Measurements from ENCODE around the gene RGS6.

The RGS6 gene

DNA sequence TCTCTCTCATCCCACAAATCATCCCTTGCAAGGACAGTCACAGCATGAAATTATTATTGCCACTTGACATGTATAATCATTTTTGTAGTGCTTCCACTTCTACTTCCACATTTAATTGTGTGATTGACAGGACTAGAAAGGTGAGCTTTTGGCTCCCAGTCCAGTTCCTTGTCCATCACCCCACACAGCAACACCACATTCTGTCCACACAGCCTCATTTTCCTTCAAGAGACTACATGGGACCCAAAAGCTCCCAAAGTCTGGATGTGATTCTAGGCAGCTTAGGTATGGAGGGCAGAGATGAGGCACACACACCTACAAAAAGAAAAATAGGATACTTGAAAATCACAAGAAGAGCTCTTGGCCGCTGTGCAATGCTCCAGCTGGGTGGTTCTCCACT is 595.4 kb downstream of the RGS6 start:
- DNase-seq (ENCODE audit: low read depth) = no peak

DNA sequence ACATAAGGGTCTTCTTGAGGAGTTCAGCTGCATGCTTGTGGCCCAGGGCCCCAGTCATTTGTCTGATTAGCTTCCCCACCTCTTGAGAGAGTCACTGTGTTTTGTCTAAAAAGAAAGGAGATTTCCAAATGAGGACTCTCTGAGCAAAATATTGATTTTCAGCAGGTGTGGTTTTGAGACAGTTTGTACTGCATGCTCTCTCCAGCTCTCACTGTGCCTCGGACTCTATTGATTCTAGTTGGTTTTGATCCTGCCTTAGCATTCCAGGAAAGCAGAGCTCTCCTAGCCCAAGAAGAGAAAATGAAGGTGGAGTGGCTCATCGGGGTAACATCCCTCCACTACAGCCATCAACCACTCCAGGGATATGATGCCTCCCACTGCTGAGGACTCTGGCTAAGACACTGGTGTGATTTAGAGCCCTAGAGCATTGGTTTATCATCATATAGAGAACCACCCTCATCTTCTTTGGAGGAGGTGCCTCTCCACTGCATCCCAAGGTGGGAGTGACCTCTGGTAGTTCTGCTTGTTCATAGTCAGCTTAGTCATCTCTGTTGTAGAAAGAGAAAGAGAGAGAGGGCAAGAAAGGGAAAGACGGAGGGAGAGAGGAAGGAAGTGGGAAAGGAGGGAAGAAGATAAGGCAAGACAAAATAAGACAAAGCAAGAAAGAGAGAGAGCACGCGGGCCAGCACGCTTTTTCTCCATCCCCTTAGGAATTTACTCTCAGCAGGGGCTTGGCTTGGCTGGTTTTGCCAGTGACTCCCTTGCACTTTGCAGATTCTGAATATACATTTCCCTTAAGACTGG is 596.0 kb downstream of the RGS6 start:
- no peak for DNase-seq (ENCODE audit: low read depth)

DNA sequence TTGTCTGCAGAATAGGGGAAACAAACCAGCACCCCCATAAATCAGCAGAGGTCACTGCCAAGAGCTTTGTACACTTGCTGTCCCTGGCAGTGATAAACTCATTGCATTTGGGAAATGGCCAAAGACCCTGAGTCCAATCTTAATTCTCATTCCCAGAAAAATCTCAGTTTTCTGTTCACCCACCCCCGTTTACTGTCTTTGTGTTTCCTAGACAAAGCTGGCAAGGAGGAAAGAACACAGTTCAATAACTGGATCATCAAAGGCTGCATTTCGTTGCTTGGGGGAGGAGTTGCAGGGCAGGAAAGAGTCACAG is 596.6 kb downstream of the RGS6 start:
- no peak for DNase-seq (ENCODE audit: low read depth)

DNA sequence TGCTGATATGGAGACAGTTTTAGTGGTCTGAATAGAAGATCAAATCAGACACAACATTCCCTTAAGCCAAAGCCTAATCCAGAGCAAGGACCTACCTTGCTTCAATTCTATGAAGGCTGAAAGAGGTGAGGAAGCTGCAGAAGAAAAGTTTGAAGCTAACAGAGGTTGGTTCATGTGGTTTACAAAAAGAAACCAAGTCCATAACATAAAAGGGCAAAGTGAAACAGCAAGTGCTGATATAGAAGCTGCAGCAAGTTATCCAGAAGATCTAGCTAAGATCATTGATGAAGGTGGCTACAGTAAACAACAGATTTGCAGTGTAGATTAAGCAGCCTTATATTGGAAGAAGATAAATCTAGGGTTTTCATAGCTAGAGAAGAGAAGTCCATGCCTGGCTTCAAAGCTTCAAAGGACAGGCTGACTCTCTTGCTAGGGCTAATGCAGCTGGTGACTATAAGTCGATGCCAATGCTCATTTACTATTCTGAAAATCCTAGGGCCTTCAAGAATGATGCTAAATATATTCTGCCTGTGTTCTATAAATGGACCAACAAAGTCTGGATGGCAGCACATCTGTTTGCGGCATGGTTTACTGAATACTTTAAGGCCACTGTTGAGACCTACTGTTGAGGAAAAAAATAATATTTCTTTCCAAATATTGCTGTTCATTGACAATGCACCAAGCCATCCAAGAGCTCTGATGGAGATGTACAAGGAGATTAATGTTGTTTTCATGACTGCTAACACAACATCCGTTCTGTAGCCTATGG is 600.6 kb downstream of the RGS6 start:
- no peak for DNase-seq (ENCODE audit: low read depth)

DNA sequence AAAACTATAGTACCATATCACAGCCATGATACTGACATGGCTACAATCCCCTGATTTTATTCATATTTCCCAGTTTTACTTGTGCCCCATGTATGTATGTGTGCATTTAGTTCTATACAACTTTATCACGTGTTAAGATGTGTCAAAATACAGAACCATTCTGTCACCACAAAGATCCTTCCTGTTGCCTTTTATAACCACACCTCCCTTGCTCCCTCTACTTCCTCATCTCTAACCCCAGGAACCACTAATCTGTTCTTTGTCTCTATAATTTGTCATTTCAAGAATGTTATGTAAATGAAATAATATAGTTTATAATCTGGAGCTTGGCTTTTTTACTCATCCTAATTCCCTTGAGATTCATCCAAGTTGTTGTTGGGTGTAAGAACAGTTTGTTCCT is 603.3 kb downstream of the RGS6 start:
- no peak for DNase-seq (ENCODE audit: low read depth)

DNA sequence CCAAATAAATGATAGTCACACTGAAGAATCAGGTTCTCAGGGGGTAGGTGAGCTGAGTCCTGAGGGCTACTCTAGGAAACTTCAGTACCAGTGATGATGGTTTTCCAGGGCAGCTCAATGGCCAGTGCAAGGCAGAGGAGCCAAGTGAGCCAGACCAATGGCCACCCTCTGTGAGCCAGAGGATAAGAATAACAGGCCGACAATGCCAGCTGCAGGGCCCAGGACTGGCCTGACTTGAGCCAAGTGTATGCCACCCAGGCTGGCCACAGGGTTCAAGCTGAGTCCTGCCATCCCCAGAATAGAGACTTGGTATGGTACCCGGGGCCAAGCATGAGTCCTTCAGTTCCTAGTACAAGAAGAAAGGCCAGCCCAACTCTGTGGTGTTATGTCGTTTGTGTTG is 606.2 kb downstream of the RGS6 start:
- DNase-seq (ENCODE audit: low read depth) = no peak

DNA sequence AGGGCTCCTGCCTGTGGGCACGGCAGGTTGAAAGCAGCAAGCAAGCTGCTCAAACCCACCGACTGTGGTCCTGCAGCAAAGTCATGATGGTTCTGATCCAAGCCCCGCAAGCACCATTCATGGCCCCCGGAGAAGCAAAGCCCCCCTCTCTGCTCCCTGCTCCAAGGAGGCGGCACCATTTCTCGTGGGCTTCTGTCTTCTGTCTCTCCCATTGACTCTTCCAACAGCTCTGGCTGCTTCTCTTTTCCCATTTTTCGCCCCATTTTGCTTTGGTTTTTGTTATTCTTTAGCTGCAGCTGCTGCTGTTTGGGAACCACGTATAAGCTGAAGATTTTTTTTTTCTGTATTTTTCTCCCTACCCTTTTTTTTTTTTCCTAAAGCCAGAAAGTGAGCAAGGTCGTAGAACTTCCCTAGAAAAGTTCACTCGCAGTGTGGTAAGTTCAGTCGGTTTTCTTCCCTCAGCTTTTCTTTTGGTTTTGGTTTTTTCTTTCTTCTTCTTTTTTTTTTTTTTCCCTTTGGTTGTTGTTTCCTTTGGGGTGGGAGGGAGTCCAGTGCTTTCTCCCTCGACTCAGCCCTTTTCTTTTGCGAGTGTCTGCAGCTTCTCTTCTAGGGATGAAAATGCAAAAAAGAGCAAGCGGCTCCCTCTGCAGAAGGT is 607.6 kb downstream of the RGS6 start:
- DNase-seq (ENCODE audit: low read depth) = no peak

DNA sequence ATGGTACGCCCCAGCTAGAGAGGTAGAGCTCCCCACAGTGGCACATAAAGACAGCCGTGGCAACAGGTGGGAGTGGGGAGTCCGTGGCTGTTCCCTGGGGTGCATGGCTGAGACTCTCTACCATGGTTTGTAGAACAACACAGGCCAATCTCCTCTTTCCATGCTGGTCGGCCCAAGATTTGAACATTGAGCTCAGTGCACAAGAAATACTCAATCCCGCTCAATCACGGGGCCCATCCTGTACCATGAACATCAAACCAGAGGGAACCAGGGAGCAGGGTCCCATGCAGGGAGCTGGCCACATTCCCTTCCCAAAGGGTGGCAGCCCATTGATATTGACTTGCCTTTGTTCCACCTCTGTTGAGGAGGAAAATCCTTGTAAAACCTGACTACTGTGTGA is 608.6 kb downstream of the RGS6 start:
- DNase-seq (ENCODE audit: low read depth) = no peak

DNA sequence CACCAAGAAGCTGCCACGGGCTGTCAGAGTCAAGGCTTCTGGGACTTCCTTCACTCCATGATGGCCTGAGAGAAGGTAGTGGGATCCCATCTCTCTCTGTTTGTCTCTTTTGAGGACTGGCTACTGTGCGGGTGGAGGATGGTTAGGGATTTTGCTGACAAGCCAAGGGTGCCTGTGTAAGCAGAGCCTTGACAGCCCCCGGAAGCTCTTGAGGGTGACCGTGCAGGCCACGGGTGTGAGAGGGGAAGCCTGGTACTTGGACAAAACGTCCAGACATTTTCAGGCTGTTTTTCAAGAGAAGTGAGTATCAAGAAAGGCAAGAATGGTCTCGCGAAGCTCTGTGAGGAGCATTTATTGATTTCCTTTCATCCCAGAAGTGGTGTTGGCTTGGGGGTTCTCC is 609.3 kb downstream of the RGS6 start:
- no peak for DNase-seq (ENCODE audit: low read depth)

DNA sequence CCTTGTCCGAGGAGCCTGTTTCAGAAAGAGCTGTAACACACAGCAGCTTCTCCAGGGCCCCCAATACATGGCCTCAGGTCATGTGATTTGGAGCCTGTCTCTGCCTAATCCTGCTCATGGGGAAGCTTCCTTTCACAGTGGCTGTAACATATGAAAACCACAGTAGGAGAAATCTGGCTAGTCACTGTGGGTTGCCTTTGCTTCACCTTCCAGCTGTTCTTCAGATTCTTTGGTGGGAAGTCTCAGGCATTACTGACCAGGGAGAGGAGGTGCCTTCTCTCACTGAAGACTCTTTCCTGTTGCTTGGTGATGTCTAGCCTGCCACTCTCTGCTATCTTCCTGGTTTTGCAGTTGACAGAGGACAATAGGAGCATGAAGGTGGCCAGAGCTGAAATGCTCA is 611.1 kb downstream of the RGS6 start:
- DNase-seq (ENCODE audit: low read depth) = no peak

DNA sequence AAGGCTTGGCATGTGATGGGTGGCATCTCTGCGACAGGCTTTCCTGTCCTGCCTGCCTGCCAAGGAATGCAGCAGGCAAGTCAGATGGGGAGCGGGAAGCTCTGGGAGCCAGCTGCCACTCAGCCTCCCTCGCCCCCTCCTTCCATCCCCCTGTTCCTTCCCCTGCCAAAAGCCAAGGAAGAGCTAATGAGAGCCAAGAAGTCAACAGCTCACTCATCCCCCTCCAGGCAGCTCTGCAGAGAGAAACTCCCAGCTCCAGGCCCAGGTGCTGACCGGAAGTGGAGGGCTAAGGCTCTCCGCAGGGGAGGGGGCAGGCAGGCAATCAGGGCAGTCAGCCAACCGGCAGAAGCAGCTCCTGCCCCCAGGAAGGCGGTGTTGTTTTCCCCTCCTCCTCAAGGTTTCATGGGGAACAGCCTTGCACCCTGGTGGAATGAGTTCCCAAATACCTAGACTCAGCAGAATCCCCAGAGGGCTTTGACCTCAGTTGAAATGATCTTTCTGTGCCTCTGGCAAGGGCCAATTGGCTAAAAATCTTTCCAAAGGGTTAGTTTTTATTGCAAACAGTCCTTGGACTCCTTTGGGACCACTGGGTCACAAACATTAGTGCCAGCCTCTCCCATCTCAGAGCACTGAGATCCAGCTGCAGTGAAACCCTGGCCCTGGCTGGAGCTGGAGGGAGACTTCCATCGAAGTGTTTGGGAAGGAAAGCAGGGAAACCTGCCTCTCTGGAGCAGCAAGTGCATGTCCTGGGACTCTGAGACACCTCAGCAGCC is 612.6 kb downstream of the RGS6 start:
- DNase-seq (ENCODE audit: low read depth) = no peak

DNA sequence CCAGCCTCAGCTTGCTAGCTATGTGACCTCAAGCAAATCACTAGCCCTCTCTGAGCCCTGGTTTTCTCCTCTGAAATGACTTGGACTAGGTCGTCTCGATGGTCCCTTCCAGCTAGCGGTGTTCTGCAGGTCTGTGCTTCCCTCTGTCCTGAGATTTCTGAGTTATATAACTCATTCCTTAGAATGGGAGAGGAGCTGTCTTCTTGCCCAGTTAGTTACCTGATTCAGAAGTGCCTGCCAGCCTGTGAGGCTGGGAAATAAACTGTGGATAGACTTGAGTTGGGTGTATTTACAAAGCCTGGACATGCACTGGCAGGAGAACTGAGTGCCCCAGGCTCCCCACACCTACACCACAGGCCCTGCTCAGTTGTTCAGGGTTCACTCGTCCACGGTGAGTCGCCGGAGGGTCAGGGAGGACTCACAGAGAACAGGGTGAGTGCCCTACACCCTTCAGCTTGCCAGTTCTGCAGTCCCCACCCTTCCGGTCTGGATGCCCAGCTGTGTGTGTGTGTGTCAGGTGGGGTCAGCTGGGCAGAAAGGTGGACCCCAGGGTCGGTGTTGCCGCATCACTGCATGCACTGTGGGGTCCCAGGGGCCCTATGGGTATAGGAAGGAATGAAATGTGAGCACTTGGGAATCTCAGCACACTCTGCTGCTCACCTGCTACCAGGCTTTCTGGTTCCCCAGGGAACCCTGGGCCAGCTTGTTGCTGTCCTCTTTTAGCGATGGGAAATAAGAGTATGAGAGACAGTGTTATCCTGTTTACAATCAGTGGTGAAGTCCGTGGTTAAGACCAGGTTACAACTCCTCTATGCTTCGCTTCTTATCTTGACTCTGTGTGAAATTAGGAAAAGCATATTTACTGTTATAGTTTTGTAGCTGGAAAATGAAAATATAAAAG is 613.4 kb downstream of the RGS6 start:
- DNase-seq (ENCODE audit: low read depth) = no peak

DNA sequence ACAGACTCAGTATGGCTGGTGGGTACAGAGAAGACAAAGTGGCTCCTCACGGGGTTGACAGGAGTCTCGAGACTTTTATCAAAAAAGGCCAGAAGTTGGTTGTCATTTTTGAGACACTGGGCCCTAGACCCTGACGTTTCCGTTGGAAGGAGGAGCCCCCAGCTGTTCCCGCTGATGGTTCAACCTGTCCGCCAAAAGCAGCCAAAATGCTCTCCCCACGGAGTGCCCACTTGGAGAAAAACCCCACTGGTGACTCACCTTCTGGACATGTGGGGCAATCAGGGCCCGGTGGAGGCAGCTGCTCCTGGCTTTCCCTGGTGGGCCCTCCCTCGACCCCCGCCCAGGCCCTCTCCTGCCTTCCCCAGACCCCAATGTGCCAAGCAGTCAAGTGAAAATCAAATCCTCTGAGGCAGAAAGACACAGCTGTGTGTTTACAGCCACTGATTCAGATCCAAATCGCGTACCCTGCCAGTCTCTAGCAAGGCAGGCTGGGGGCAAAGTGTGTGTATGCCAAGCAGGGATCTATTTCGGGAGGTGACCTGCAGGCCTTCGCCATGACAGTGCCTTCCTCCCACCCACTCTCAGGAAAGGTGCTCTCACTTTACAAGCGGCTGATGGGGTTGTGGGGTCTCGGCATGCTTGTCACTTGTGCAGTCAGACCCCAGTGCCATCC is 614.3 kb downstream of the RGS6 start:
- no peak for DNase-seq (ENCODE audit: low read depth)

DNA sequence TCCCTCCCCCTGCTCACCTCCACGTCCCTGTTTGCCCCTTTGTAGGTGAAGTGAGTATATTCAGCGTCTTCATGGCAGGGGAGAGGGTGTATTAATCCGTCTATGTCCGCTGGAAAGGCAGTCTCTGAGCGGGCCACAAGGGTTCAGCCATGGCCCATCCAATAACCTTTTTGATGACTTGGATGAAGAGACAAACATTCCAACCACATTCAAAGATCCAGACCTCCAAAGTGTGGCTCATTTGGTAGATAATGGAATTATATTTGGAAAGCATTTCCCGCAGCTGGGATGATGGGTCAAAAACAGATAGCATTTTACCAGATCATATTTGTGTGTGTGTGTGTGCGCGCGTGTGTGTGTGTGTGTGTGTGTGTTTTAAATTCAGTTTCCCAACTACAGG is 615.8 kb downstream of the RGS6 start:
- DNase-seq (ENCODE audit: low read depth) = no peak

DNA sequence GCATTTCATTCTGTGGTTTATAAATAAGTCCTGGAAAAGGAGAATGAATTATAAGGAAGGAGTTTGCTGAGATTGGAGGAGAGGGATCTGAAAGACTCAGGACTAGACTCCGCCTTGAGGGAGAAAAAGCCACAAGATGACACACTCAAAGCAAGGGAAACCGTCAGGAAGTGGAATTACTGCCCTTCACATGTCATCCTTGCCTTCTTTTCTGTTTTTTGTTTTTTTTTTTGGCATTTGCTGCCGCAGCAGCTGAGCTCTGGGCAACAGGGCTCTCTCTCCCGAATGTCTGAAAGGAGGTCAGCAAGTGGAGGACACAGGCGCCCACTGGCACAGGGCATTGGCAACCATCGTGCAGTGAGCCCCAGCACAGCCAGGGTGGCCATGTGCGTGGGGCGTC is 616.8 kb downstream of the RGS6 start:
- DNase-seq (ENCODE audit: low read depth) = no peak

DNA sequence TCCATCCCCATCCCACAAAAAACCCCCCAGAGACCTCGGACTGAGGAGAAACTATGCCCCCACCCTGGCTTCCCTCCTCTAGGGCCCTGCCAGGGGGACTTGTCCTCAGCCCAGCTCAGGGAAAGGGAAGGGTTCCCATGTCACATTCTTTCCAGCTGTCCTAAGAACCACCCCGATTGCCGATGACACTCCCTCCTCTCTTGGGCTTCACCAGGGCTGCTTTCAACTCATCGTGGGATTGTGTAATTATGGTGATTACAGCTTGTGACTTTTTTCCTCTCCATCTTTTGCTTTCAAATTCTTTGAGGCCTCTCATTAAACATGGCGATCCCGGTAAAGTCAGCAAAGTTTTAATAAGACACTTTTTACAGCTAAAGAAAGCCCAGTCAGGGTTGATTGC is 617.6 kb downstream of the RGS6 start:
- no peak for DNase-seq (ENCODE audit: low read depth)

DNA sequence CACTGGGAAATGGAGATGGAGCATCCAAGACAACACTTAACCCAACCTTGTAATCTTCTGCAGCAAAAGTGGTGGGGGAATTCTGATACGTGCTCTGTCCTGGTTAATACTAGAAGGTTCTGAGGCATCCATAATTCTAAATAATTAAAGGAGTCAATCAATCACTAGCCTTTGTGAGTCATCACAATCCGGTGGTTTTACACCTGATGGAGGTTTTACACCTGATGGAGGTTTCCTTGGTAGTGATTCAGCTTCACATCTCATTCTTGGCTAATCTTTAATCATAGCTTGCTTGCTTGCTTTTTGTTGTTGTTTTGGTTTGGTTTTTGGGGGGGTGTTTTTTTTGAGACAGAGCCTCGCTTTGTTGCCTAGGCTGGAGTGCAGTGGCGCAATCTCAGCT is 618.3 kb downstream of the RGS6 start:
- no peak for DNase-seq (ENCODE audit: low read depth)

DNA sequence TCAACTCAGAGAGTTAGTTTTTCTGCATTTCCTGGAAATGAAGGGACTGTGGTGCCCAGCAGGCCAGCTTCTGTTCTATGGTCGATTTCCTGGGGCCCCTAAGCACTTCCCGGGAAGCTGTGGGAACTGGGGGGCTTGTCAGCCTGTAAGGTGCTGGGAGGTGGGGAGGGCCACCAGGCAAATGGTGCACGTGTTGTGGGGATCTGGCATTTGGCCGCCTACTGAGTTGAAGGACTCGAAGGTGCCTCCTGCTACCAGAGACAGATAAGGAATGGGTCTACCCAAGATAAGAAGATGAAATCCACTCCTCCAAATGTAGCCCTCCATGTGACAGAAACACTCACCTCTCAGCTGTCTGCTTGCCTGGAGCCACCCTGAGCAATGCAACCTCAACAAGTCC is 620.0 kb downstream of the RGS6 start:
- DNase-seq (ENCODE audit: low read depth) = no peak

DNA sequence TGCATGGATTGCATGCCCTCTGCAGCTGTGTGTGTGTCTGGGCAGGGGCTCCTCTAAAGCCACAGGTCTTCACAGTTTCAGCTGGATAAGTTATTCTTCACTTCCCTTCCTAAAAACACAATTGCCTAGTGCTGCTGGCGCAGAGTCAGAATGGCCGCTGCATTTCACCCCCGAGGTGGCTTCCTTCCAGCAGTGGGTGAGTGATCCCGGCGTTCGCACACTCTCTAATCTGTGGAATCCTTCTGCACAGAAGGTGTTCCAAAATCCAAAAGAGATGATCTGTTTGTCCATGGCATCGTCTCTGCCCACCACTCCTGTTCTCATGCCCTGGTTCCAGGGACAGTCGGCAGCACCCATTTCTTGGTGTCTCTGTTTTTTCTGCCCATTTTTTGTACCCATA is 620.9 kb downstream of the RGS6 start:
- no peak for DNase-seq (ENCODE audit: low read depth)

DNA sequence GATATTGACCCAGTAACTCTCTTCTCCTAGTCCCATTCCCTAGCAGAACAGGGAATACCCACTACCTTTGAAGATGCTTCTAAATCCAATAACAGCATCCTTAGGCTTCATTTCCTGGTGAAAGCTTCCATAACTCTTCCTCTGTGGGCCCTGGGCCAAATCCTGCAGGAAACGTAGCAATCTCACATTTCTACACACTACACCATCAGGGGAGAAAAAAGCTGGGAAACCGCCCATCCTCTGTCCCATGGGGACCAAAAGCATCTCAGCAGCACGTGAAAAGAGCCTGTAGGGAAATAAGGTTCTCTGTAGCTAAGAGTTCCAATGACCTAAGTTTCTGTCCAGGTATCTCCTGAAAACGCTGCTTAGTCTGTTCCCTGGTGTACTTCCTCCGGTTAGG is 621.4 kb downstream of the RGS6 start:
- no peak for DNase-seq (ENCODE audit: low read depth)

DNA sequence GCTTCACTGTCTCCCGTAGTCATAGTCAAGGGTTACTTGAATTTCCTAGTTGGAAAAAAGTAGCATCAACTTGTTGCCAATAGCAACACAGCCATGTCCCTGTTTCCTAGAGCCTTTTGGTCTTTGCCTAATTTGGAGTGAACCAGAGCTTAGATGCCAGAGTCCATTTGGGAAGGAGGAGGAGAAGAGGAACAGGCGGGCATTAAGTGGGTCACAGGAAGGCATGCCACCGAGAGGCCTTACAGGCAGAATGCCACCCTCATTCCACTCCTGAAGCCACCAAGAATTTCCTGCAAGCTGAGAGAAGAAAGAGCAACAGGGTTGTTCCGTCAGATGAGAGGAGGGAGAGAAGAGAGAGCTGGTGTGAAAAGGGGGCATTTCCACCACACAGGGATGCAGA is 622.2 kb downstream of the RGS6 start:
- no peak for DNase-seq (ENCODE audit: low read depth)

Data from stimulated activated CD8-positive, alpha-beta memory T cell treated with anti-CD3 and anti-CD28 coated beads, Interleukin-4, amount 100 ng/mL, for 24 hours (primary cell).